Prostate gland (tissue), 2 donors: ENCODE results near the gene INTS12.
"Not testable (repeated sequence)": the region's sequence is repeated elsewhere in the genome, so short reads cannot be mapped to it uniquely, and the experiment has no call there.

ENCODE experiments used
- CTCF ChIP-seq, 4 experiments: fragments of 200-600 bp in 2 of 4; fragments of 450-650 bp in 2 of 4; sonication (generic) in 2 of 4; IDR thresholded peaks; 1 replicate in 3 of 4; 2 replicates in 1 of 4; pipeline ENCODE4 v1.5.1; 2016 to 2019; ENCODE audit warnings: antibody characterized with exemption in 4 of 4, mild to moderate bottlenecking in 2 of 4, moderate library complexity in 2 of 4
- POLR2A ChIP-seq: fragments of 450-650 bp; IDR thresholded peaks from one replicate; pipeline ENCODE4 v1.6.1; 2016; ENCODE audit warnings: antibody characterized with exemption, mild to moderate bottlenecking

- TF ChIP-seq CTCF (IDR thresholded peaks at IDR 0.05); POLR2A: not testable (repeated sequence)
Observed at GRCh38 chr4:105729895-105730294, 21.4 kb upstream of the INTS12 start.
